Measurements from ENCODE around the gene A2M.

The A2M gene

GRCh38 chr12:9071518-9071917 lies 44.2 kb downstream of the A2M start:
- no peak for DNase-seq

GRCh38 chr12:9070351-9070750 lies 45.4 kb downstream of the A2M start:
- no peak for DNase-seq

- DNase-seq, result no peak
Observed at GRCh38 chr12:9068600-9068999, 47.1 kb downstream of the A2M start.

DNA sequence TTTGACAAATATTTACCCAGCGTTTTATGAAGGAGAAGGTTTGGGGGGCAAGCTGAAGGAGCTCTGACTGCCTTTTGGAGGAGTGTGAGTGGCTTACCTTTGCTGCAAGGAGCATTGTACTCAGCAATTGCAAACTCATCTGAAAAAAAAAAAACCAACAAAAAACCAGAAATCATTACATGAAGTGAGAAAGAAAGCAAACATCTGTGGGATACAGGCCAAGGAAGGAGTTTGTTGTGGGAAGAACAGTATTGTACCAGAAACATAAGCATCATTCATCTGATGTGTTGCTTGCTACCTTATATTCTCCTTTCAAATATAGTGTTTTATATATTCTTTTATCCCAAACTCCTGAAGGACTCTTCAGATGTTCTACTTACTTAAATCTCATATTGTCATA lies 47.6 kb downstream of the A2M start:
- DNase-seq, result no peak

- no peak for DNase-seq
Observed at GRCh38 chr12:9066755-9067423, 48.8 kb downstream of the A2M start.

- DNase-seq, result no peak
Observed at GRCh38 chr12:9066183-9066623, 49.5 kb downstream of the A2M start.

DNA sequence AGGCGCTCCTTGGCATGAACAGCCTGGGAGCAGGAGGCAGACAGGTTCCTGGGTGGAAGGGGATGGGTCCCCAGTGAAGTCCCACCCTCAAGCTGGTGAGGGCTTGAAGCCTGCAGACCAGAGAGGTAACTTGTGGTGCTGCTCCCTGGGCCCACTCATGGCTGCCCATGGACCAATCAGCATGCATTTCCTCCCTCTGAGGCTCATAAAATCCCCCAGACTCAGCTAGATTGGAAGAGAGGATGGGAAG lies 50.2 kb downstream of the A2M start:
- no peak for DNase-seq

DNA sequence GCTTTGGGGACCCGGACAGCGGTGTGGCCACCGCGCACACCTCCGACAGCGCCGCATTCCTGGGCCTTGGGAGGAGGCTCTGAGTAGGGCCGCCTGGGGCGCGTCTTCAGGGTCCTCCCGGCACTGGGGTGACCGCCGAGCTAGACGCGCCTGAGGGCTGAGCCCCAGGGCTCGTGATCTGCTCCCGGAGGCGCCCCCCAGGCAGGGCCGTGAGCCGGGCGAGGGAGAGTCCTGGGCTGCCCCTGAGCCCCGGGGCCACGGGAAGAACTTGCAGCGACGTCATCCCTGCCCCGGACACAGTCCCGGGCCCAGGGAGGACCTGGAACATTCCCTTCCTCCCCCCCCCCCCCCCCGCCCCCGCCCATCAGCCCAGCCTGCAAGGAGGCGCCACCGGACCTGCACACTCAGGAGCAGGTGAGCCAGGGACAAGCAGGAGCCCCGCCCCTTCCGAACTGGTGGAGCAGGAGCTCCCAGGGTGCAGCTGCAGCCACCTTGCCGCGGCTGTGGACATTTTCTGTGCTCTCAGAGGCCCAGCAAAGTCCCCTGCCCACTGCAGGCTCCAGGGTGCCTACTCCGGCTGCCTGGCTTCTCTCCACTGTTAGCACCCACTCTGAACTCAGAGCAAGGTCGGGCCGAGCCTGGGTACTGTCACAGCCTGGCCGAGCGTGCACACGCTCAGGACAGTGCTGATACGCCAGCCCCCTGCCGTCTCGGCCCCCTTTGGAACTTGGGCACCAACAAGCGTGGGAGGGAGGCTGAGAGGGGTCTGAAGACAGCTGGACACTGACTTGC lies 50.7 kb downstream of the A2M start:
- no peak for DNase-seq

- peak; percentile 49 for DNase-seq
Observed at GRCh38 chr12:9064201-9064814, 51.4 kb downstream of the A2M start.

DNA sequence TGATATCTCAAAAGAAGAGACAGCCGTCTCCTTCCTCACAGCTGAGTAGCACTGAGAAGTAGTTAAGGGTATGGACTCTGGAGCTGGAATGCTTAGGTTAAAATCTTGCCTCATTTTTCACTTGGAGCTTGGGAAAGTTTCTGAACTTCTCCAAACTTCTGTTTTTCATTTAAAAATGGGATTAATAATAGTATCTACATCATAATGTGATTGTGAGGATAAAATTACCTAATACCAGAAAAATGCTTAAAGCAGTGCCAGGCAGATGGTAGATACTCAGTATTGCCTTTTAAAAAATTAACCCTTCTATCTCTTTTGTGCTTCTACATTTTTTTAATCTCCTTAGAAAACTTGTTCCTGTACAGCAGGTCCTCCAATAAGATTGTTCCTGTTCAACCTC lies 63.1 kb downstream of the A2M start:
- DNase-seq, result no peak

DNA sequence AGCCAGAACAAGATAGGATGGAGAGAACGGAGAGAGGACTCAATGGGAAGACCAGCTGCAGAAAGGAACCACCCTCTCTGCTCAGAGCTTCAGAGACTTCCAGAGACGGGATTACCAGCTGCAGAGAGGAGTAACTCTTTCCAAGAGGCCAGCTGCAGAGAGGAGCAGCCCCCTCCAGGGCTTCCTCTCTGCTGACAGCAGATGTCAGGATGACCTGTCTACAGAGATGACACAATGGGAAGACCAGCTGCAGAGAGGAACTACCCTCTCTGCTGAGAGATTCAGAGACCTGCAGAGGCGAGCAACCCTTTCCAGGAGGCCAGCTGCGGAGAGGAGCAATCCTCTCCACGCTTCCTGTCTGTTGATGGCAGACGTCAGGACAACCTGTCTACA lies 64.6 kb downstream of the A2M start:
- DNase-seq, result no peak

DNA sequence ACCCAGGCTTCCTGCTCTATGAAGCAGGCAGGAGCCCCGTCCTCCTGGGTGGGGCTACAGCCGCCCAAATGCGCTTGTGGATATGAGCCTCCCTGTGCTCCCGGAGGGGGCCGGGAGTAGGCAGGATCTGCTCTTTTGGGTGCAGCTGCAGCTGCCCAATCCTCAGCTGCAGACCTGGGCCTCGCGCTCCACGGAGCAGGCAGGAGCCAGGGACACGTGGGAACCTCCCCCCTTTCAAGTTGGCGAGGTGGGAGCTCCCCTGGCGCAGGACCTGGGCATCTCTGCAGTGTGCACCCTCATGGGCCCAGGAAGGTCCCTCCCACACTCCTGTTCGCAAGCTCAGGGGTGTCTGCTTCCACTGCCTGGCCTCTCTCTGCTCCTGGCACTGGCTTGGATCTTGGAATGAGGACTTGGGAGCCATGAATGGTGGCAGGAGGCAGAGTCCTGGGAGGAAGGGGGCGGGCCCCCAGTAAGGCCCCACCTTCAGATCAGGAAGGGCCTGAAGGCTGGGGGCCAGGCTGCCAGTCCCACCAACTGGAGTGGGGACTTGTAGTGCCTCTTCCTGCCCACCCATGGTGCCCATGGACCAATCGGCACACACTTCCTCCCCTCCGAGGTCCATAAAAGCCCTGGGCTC lies 65.1 kb downstream of the A2M start:
- DNase-seq, result no peak

GRCh38 chr12:9049520-9050133 lies 66.1 kb downstream of the A2M start:
- peak; percentile 67 for DNase-seq

DNA sequence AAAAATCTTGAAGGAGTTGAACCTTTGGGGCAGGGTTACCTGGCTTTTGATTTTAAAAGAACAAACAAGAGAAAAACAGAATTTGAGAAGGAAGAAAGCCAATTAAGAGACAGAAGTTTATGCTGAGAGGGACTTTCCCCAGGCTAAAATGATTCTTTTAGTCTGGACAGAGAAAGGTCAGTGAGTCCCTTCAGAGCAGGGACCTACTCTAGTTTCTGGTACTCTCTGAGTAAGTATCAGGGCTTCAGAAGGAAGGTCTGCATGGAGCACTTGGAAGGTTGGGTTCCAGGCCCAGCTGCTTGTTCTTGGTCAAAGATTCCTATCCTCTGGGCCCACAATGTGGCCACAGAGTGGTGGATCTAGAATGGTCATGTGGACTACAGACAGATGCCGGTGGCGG lies 66.8 kb downstream of the A2M start:
- no peak for DNase-seq

DNA sequence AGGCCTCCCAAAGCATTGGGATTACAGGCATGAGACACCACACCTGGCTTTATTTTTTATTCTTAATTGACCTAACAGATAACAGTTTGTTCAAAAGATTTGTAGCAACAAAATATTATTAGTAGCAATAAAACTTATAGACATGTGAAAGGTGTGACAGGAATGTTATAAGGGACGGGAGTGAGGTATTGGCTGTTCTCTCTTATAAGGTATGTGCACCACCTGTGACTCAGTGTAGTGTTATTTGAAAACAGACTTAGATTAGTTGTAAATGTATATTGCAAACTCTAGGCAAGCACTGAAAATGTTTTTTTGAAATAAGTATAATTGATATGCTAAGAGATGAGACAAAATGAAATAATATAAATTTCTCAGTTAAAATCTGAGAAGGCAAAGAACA lies 68.6 kb downstream of the A2M start:
- DNase-seq, result no peak

- no peak for DNase-seq
Observed at GRCh38 chr12:9043766-9044165, 72.0 kb downstream of the A2M start.

DNA sequence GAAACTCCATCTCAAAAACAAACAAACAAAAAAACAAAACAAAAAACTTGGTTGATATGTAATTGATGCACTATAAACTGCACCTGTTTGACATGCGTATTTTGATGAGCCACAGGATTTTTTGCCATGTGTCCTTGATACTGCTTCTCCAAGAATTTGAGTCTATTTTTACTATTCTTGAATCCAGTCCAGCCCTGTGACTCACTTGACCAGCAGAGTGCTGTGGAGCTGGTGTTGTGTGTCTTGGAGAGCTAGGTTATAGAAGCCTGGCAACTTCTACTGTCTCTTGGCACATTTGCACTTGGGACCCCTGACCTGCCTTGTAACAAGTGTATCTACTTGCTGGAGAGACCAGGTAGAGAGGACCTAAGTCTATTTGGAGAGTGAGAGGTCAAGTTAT lies 74.4 kb downstream of the A2M start:
- DNase-seq, result no peak

GRCh38 chr12:9040484-9041186 lies 75.1 kb downstream of the A2M start:
- DNase-seq, result peak; percentile 40

- peak; percentile 77 for DNase-seq
Observed at GRCh38 chr12:9039397-9039977, 76.2 kb downstream of the A2M start.

DNA sequence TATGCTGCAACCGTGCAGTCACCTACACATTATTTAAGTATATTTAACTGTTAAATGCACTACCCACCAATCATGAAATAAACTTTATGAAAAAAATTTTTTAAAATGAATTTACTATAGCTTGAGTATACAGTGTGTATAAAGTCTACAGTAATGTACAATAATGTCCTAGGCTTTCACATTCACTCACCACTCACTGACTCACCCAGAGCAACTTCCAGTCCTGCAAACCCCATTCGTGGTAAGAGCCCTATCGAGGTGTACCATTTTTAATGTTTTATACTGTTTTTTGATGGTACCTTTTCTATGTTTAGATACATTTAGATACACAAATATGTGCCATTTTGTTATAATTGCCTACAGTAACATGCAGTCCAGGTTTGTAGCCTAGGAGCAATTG lies 78.3 kb downstream of the A2M start:
- DNase-seq, result no peak

DNA sequence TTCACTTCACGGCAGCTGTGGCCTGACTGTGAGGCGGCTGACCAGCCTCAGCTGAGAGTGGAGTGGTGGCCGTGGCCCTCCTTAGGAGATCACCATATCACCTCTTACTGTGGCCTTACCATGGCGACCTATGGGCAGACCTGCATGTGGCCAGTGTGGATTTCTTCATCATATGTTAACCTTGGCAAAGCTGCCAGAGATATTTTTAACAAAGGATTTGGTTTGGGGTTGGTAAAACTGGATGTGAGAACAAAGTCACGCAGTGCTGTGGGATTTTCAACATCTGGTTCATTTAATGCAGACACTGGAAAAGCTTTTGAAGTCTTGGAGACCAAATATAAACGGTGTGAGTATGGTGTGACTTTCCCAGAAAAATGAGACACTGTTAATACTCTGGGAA lies 79.5 kb downstream of the A2M start:
- DNase-seq, result no peak

GRCh38 chr12:9034095-9034494 lies 81.6 kb downstream of the A2M start:
- DNase-seq, result no peak
